Right lobe of liver (tissue), 6 donors: ENCODE results near the gene CHST3. TPM values are rescaled to one million over a fixed set of nuclear protein-coding genes. Genes with fewer than 3 reads are reported as not detected.

Experiments
- ATAC-seq, 4 donors: fragments of 200-7000 bp; cut with Tn5 transposase; one replicate each; pipeline ENCODE4 v1.9.1; 2020; ENCODE audit warnings: mild to moderate bottlenecking in 4 of 4, moderate library complexity in 4 of 4
- DNase-seq, 3 donors: peaks; one replicate each; pipeline ENCODE4 v3.0.0-alpha.2; 2020
- H3K27ac ChIP-seq, 3 donors: fragments of 200-600 bp; one replicate each; pipeline ENCODE4 v1.8.0; 2022
- H3K27me3 ChIP-seq, 2 donors: fragments of 200-600 bp; one replicate each; pipeline ENCODE4 v1.8.0; 2022
- H3K36me3 ChIP-seq, 4 donors: fragments of 200-600 bp; sonication (generic) in 1 of 4; one replicate each; pipeline versions ENCODE4 v1.5.1 to v1.8.0; 2017 to 2022; ENCODE audit warnings: control low read depth in 1 of 4
- H3K4me1 ChIP-seq, 4 donors: fragments of 200-600 bp; sonication (generic) in 1 of 4; one replicate each; pipeline versions ENCODE4 v1.5.1 to v1.8.0; 2017 to 2022; ENCODE audit warnings: control low read depth in 1 of 4
- H3K4me3 ChIP-seq, 3 donors: fragments of 200-600 bp; one replicate each; pipeline ENCODE4 v1.8.0; 2022
- H3K9me3 ChIP-seq, 4 donors: fragments of 200-600 bp; sonication (generic) in 1 of 4; one replicate each; pipeline versions ENCODE4 v1.5.1 to v1.8.0; 2017 to 2022; ENCODE audit warnings: control low read depth in 1 of 4
- POLR2A ChIP-seq: fragments of 450-650 bp; IDR thresholded peaks from one replicate; pipeline ENCODE4 v1.6.1; 2017; ENCODE audit warnings: antibody characterized with exemption, mild to moderate bottlenecking
- WGBS: methylation state at CpG from one replicate; pipeline ENCODE4 v1.1.6; 2018; ENCODE audit warnings: low coverage, low lambda C conversion rate; ENCODE audit not compliant: insufficient coverage; ENCODE audit errors: missing lambda C conversion rate; 5-methylcytosine and 5-hydroxymethylcytosine counted together
- intact Hi-C, 2 donors: fragments of 100-400 bp; cut with DNase I; formaldehyde crosslinking; loops; one replicate each; pipeline versions ENCODE4 v1.11.2 to v1.14.1; 2022
- total RNA-seq, 6 experiments: library from RNA; depleted of rRNA in 2 of 6; stranded (reverse); fragments of >200 nt in 2 of 6; fragmentation: NEBNext Ultra II Directional in 3 of 6; extraction: Animal tissue kit (Norgen Biotek cat#: 25700) in 3 of 6; gene quantifications; one replicate each; pipeline versions ENCODE4 v1.1.0 to v1.2.4, GENCODE V29; 2016 to 2023
- TF ChIP-seq, protein P1 (sequence below), 4 donors: fragments of 200-600 bp in 3 of 4; fragments of 450-650 bp in 1 of 4; IDR thresholded peaks; one replicate each; pipeline versions ENCODE4 v1.5.1 to v1.8.0; 2016 to 2022; ENCODE audit warnings: antibody characterized with exemption in 4 of 4, mild to moderate bottlenecking in 2 of 4
- donor health status: DM: no; HTN: yes; CAD: no.
- donor health status: DM: no; HTN: no; CAD: no.
- donor health status: DM: no; HTN: no; CAD: no.
- donor health status: DM: no; HTN: yes; CAD: no.
- donor health status: DM: no; HTN: yes; CAD: no.

Gene CHST3
- total RNA-seq, 6 experiments from 2014 or later: 0.81 to 2.5 (median 1.8) TPM

DNA sequence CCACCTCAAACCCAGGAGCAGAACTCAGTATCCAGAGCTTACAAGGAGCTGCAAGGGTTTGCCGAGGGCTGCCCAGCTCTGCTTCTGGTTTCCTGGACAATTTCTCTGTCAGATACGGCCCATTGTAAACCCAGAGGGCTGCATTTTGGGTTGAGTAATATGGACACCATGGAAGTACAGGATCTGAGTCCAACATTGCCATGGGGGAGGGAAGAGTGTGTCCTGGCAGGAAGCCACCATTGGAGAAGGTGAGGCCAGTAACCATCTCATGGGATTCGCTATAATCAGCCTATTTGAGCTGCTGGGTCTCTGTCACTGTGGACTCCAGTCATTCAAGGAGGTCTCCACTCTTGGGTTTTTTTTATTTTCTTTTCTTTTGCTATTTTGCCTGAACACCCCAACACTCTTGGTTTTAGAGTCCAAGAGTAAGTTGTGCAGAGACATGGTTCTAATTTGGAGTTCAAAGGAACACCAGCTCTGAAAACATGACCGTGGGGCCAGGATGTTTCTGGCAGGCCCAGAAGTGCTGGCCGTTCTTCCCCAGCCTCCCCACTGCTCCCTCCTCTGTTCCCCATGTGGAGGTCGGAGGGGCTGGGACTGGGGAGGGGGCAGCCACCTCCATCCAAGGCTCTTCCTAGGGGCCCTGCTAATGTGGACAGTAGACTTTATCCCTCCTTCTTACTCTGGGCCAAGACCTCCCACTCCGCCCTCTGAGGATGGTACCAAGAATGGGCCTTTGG is 46.2 kb downstream of the CHST3 start:
- 93% methylated on average over 3 of the region's 7 CpGs for WGBS
- Histone ChIP-seq H3K27ac (peak overlapping the region in 1 of 3 donors; percentile 47), H3K4me1 (no peaks in the 10 kb centered on the region), H3K4me3 (no peak overlapping the region), H3K36me3 (no peaks in the 10 kb centered on the region), H3K27me3 (no peaks in the 10 kb centered on the region), H3K9me3 (no peaks in the 10 kb centered on the region)
- DNase-seq (no peak), ATAC-seq (no peak)
- intact Hi-C loops: no loop called here
- TF ChIP-seq, protein P1, sequence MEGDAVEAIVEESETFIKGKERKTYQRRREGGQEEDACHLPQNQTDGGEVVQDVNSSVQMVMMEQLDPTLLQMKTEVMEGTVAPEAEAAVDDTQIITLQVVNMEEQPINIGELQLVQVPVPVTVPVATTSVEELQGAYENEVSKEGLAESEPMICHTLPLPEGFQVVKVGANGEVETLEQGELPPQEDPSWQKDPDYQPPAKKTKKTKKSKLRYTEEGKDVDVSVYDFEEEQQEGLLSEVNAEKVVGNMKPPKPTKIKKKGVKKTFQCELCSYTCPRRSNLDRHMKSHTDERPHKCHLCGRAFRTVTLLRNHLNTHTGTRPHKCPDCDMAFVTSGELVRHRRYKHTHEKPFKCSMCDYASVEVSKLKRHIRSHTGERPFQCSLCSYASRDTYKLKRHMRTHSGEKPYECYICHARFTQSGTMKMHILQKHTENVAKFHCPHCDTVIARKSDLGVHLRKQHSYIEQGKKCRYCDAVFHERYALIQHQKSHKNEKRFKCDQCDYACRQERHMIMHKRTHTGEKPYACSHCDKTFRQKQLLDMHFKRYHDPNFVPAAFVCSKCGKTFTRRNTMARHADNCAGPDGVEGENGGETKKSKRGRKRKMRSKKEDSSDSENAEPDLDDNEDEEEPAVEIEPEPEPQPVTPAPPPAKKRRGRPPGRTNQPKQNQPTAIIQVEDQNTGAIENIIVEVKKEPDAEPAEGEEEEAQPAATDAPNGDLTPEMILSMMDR (IDR thresholded peaks at IDR 0.05): no peak
- no peak for TF ChIP-seq POLR2A

DNA sequence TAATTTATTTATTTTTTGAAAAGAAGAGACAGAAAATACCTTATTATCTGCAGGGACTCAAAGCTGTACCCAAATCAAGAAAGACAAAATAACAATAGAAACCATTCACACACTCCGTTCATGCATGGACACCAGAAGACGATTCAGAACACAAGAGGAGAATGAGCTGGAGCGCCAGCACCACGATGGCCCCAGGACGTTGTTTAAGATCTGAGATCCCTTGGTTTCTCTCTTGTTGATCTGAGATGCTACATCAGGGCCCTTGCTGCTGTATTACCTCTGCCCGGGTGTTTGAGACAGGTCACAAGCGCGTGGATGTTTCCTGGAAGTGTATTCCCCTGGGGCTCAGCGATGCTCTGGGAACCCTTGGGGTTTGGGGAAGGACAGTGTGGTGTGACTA is 46.8 kb downstream of the CHST3 start:
- Histone ChIP-seq H3K36me3 (no peaks in the 10 kb centered on the region), H3K27me3 (no peaks in the 10 kb centered on the region), H3K4me3 (no peak overlapping the region), H3K4me1 (no peaks in the 10 kb centered on the region), H3K9me3 (no peaks in the 10 kb centered on the region), H3K27ac (no peak overlapping the region)
- WGBS: 85% methylated on average over 5 of the region's 9 CpGs
- DNase-seq (no peak), ATAC-seq (no peak)
- intact Hi-C loops: no loop called here
- no peak for TF ChIP-seq POLR2A
- TF ChIP-seq, protein P1 (IDR thresholded peaks at IDR 0.05): no peak

DNA sequence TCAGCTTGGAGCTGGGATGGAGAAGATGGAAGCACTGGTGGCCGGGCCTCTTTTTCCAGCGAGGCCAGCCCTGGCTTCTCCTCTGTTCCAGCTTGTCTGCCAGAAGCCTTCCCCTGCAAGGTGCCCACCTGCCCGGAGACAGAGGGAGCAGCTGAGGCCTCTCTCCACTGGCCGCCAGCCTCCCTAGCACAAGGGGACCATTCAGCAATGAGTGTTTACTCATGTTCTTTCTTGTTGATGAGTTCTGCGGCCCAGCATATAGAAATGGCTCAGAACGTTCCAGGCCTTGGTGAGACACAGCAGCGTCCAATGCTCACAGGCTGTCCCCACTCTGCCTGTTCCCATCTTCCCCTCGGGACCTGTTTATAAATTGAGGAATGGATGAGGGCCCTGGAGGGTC is 47.3 kb downstream of the CHST3 start:
- Histone ChIP-seq H3K27ac (no peak overlapping the region), H3K27me3 (no peaks in the 10 kb centered on the region), H3K36me3 (no peaks in the 10 kb centered on the region), H3K4me1 (no peaks in the 10 kb centered on the region), H3K4me3 (no peak overlapping the region), H3K9me3 (no peaks in the 10 kb centered on the region)
- intact Hi-C loops: no loop called here
- no peak for TF ChIP-seq POLR2A
- TF ChIP-seq, protein P1 (IDR thresholded peaks at IDR 0.05): no peak
- 100% methylated on average over 1 of the region's 8 CpGs for WGBS
- ATAC-seq (no peak), DNase-seq (no peak)

DNA sequence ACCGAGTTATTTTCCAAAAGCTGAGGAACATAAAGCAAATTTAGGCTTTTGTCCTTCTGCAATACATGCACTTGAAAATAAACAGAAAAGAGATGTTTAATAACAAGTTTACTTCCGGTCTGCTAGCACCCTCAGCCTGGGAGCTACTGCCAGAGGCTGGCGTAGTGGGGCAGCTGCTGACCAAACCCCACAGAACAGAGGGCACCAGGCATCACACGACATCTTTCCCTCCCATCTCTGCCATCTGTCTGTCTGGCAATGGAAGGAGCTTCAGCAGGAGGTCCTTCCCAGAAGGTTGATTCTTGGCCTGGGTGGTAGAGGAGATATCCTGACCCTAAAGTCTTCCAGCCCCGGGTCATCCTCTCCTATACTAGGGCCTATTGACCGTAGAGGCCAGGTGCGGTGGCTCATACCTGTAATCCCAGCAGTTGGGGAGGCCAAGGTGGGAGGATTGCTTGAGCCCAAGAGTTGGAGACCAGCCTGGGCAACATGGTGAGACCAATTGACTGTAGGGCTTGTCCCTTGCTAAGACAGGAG is 47.8 kb downstream of the CHST3 start:
- Histone ChIP-seq H3K27me3 (no peaks in the 10 kb centered on the region), H3K9me3 (no peaks in the 10 kb centered on the region), H3K4me1 (no peaks in the 10 kb centered on the region), H3K4me3 (no peak overlapping the region), H3K27ac (no peak overlapping the region), H3K36me3 (no peaks in the 10 kb centered on the region)
- intact Hi-C loops: no loop called here
- TF ChIP-seq, protein P1 (IDR thresholded peaks at IDR 0.05): no peak
- TF ChIP-seq POLR2A: no peak
- WGBS: 75% methylated on average over 3 of the region's 7 CpGs
- no peak for ATAC-seq
- no peak for DNase-seq
